PC-9 (cell line): ENCODE data around the gene DDAH1.

ENCODE experiments used
- EZH2 ChIP-seq: fragments of 200-600 bp; sonication (generic); IDR thresholded peaks from 2 replicates; pipeline ENCODE4 v1.8.0; 2017; ENCODE audit warnings: antibody characterized with exemption, low read depth
- TF ChIP-seq, protein P1 (sequence below): fragments of 200-600 bp; sonication (generic); conservative IDR thresholded peaks from 2 replicates; pipeline ENCODE4 v1.6.1; 2017; ENCODE audit warnings: mixed run types, antibody characterized with exemption, mild to moderate bottlenecking, moderate library complexity

DNA sequence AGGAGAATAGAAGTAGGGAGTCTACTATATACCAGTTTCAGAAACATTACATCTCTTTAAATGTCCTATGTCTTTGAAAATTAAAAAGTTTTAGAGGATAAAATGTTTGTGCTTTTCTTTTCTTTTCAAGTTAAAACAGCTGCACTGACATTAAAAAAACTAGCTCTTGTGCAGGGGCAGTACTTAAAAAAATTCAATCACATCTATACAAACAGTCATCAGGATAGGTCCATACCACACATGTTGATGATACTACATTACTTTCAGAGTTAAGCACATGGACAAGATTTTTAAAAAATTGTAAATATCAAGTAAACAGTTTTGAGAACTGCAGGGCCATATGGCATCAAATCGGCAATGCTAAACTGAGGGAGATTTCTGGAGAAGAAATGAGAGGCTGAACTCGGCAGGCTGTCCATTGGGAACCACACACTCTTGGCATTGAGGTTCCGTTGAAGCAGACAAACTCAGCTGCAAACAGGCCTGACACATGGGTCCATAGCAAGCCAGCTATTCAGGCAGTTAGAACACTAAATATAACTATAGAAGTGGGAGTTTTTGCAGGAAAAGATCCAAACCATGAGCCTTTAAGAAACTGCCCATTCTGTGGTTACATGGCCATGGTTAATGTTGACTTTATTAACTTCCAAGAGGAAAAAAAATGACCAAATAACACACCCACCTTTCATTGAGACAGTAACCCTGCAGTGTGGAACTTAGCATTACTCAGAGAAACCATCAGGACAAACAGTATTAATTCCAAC lies 104.0 kb downstream of the DDAH1 start:
- TF ChIP-seq, protein P1, sequence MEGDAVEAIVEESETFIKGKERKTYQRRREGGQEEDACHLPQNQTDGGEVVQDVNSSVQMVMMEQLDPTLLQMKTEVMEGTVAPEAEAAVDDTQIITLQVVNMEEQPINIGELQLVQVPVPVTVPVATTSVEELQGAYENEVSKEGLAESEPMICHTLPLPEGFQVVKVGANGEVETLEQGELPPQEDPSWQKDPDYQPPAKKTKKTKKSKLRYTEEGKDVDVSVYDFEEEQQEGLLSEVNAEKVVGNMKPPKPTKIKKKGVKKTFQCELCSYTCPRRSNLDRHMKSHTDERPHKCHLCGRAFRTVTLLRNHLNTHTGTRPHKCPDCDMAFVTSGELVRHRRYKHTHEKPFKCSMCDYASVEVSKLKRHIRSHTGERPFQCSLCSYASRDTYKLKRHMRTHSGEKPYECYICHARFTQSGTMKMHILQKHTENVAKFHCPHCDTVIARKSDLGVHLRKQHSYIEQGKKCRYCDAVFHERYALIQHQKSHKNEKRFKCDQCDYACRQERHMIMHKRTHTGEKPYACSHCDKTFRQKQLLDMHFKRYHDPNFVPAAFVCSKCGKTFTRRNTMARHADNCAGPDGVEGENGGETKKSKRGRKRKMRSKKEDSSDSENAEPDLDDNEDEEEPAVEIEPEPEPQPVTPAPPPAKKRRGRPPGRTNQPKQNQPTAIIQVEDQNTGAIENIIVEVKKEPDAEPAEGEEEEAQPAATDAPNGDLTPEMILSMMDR = no peak
- TF ChIP-seq EZH2 = no peak
